Measurements from ENCODE around the gene GIPC3.

DNA sequence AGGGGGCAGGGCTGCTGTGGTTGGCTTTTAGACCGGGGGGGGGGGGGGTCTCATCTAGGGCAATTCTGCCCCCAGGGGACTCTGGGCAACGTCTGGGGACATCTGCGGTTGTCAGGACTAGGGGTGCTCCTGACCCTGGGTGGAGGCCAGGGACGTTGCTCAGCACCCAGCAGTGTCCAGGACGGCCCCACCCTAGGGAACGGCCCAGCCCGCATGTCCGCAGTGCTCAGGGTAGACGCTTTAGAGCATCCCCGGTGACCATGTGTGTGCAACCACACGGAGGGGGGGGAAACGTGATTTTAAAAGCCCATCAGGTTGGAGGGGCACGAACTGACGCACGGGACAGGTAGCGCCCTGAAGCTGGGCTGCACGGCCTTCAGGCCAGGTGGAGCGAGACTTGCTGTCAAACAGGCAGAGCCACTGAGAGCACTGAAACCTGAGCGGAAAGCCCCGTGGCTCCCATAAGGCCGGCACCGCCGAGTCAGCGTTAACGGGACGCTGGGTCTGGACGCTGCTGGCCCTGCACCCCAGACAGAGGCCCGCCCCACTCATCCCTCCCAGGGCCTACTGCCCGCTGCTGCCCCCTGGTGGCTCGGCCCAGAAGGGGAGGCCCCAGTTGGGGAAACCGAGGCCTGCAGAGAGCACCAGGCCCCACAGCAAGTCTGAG is 33.0 kb downstream of the GIPC3 start:
- no peak for TF ChIP-seq EP300 (IDR thresholded peaks at IDR 0.05)
- TF ChIP-seq, protein P1, sequence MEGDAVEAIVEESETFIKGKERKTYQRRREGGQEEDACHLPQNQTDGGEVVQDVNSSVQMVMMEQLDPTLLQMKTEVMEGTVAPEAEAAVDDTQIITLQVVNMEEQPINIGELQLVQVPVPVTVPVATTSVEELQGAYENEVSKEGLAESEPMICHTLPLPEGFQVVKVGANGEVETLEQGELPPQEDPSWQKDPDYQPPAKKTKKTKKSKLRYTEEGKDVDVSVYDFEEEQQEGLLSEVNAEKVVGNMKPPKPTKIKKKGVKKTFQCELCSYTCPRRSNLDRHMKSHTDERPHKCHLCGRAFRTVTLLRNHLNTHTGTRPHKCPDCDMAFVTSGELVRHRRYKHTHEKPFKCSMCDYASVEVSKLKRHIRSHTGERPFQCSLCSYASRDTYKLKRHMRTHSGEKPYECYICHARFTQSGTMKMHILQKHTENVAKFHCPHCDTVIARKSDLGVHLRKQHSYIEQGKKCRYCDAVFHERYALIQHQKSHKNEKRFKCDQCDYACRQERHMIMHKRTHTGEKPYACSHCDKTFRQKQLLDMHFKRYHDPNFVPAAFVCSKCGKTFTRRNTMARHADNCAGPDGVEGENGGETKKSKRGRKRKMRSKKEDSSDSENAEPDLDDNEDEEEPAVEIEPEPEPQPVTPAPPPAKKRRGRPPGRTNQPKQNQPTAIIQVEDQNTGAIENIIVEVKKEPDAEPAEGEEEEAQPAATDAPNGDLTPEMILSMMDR (IDR thresholded peaks at IDR 0.05): peak; percentile 75 to 89 (median 88)

Measured in ovary (tissue), 3 donors.